GM18909 (cell line): ENCODE measurements around the gene NCOA3.
"Not testable (repeated sequence)": the region's sequence is repeated elsewhere in the genome, so short reads cannot be mapped to it uniquely, and the experiment has no call there.

Experiments used
- ATAC-seq: cut with Tn5 transposase; IDR thresholded peaks from one replicate; pipeline ENCODE4 v1.9.1; 2021; ENCODE audit warnings: mild to moderate bottlenecking; ENCODE audit not compliant: unreplicated experiment, poor library complexity

Gene NCOA3

GRCh38 chr20:47586649-47587294 lies 85.1 kb downstream of the NCOA3 start:
- ATAC-seq: no peak

- ATAC-seq: no peak
These were observed 86.5 kb downstream of the NCOA3 start for GRCh38 chr20:47588158-47588557.

GRCh38 chr20:47591231-47591630 lies 89.5 kb downstream of the NCOA3 start:
- no peak for ATAC-seq

DNA sequence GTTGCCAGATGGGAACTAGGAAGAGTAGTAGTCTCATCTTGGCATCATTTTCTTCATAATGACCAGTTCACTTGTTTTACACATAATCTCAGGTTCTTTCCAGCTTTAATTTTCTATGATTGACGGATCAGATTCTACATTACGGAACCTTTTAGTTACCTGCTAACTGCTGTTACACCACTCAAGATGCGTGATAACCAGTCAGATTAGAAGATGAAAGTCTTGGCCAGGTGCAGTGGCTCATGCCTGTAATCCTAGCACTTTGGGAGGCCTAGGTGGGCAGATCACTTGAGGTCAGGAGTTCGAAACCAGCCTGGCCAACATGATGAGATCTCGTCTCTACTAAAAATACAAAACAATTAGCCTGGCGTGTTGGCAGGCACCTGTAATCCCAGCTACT lies 92.5 kb downstream of the NCOA3 start:
- no peak for ATAC-seq

DNA sequence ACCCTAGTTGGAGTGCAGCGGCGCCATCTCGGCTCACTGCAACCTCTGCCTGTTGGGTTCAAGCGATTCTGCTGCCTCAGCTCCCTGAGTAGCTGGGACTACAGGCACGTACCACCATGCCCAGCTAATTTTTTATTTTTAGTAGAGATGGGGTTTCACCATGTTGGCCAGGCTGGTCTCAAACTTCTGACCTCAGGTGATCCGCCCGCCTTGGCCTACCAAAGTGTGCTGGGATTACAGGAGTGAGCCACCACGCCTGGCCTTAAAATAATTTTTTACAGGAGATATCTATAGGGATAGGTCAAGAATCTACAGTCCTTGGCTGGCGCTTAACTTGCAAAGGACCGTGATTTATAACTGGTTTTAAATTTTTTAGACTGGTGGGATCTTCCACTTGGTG lies 93.5 kb downstream of the NCOA3 start:
- not testable (repeated sequence) for ATAC-seq

DNA sequence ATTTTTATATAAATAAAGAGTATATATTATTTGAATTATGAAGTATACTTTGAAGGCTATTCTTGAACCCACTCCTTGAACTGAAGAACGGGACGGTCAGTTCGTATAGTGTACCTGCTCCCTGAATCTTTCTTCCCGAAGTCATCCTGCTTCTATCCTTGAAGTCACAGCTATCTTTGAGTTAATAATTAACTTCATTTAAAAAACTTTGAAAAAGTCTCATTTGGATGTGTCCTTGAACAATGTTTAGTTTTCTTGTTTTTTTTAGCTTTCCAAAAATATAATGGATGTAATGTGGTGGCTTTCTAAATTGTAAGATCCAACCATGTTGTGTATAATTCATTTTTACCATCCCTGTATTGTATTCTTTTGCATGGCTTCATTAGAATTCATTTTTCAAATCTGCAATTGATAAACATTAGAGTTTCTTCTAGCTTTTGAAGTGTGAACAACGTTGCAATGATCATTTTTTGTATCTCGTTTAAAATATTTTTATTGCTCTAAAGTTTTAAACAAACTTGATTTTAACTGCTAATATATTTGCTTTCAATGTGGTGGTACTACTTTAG lies 94.4 kb downstream of the NCOA3 start:
- ATAC-seq: no peak

GRCh38 chr20:47597090-47597489 lies 95.4 kb downstream of the NCOA3 start:
- no peak for ATAC-seq

DNA sequence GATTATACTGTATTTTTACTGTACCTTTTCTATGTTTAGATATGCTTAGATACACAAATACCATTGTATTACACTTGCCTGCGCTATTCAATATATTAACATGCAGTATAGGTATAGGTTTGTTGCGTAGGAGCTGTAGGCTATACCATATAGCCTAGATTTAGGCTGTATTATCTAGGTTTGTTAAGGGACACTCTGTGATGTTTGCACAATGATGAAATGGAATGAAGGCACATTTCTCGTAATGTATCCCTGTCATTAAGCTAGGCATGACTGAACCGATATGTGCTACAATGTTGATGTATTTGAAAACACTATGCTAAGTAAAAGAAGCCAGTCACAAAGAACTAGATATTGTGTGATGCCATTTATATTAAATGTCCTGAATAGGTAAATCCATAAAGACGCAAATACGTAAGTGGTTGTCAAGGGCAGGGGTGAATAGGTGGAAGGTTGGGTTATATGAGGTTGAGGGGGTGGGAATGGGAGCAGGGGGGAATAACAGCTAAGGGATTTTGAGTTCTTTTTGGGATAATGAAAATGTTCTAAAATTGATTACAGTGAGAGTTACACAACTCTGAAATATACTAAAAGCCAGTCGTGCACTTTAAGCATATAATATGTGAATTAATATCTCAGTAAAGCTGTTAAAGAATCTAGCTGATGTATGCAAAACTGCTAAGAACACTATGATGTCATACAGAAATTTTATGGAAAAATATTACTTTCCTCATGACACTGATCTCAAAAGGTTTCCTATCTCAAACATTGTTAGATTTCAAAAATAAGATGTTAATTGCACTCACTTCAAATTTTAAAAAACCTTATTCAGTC lies 97.4 kb downstream of the NCOA3 start:
- ATAC-seq: no peak

GRCh38 chr20:47600967-47601547 lies 99.4 kb downstream of the NCOA3 start:
- no peak for ATAC-seq

DNA sequence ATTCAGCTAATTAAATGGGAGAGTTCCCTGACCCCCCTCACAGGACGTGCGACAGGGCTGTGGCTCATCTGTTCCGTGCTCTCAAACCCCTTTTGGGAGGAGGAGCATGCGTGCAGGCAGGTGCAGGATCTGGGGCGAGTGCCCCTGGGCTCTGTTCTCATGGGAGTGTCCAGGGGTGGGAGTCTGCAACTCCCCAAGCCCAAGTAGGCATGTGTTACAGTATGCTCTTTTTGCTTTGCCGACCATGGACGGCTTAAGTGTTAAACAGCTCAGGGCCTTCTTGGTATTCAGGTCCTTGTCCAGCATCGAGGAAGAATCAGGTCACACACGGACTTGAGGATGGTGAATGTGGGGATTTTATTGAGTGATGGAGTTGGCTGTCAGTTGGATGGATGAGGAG lies 101.6 kb downstream of the NCOA3 start:
- ATAC-seq: no peak

GRCh38 chr20:47605673-47606413 lies 104.2 kb downstream of the NCOA3 start:
- ATAC-seq: no peak

DNA sequence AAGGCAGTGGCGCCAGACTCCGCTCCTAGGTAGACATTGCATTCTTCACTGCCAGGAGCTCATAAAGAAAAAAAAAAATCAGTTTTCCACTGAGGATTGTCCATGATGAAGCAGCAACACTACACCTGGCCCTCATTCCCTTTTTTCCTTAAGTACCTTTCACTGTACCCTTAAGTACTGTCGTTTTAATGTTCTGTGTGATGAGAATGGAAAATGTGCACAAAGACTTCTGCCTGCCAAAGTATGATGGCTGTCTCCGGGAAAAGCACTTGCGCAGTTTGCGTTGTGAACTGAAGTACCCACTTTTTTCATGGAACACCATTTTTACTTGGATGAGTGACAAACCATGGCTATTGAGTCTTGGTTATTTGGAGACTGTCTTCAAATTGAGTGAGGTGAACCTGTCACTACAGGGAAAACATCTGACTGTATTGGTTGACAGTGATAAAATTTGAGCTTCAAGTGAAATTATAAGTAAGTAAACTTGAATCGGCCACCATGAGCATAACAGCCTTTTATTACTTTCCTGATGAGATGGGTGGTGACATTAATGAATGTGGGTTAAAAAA lies 104.8 kb downstream of the NCOA3 start:
- no peak for ATAC-seq

DNA sequence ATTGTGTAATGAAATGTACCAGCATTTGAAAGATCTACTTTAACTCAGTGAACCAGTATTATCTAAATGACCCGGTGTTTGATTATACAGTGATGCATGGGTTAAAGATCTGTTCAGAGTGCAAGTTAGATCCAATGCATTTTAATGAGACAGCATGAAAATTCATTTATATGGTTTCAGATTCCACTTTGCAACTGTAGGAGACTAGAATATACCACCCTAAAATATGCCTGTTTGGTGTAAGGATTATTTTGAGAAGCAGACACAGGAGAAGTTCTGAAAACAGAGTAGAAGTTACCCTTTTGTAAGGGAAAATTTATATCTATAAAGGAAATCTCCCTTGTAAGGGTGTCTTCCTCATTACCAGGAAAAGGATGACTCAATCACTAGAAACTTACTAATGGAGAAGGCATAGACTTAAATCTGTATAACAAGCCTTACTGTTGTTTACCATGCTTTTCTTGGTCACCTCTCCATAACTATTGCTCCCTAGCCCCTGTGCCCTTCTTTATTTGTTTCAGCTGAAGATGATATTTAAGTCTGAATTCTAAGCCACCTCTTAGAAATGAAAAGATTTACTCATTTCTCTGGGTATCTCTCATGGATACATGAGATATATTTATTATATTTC lies 105.4 kb downstream of the NCOA3 start:
- no peak for ATAC-seq

DNA sequence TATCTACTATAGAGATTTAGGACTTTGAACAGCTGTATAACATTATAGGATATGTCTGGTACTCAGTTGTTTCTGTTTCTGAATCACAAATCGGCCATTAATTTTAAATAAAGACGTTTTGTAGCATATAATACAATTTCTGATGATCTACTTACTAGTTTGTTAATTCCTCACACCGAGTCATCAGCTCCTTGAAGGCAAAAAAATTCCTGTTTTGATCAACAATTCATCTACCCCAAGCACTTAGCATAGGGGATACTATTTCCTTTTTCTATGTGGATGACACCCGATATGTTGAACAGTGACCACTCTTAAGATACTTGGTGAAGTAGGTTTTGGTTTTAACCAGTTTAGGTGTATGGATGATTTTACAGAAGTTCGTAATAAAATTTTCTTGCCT lies 107.3 kb downstream of the NCOA3 start:
- ATAC-seq: no peak

- peak; percentile 77 for ATAC-seq
These were observed 108.7 kb downstream of the NCOA3 start for GRCh38 chr20:47610247-47610944.

DNA sequence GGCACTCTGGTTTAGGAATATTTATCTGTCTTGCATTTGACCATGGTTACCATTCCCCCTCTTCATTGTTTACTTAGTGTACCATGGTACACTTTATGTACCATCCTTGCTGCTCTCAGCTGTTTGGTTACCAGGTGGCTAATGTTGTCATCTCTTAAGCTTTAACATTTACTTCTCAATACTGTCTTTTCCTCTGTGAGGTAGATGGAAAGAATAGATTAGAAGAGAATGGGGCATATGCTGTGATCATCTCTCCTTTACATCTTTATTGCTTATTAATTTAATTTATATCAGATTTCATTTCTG lies 109.2 kb downstream of the NCOA3 start:
- ATAC-seq: no peak

GRCh38 chr20:47611785-47612184 lies 110.1 kb downstream of the NCOA3 start:
- ATAC-seq: no peak

DNA sequence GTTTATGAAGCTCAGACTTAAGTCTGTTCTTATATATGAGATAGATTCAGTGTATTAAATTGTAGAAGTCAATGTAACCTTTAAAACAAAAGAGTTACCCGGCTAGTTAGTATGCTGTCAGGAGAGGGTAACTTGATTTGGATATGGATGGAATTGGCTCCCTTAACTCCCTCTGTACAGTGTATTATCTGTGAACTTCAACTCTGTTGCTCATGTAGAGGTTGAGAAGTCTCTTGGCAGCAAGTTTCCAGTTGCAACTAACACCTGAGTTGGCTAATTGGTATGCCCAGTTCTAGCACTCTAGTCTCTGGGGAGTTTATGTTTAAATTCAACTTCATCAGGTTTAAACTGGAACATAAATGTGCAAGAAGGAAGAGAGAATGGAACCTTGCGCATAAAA lies 111.0 kb downstream of the NCOA3 start:
- no peak for ATAC-seq

- no peak for ATAC-seq
These were observed 113.1 kb downstream of the NCOA3 start for GRCh38 chr20:47614703-47615309.
